ENCODE results near the gene NSMCE3.

- no peak for TF ChIP-seq MAX (IDR thresholded peaks at IDR 0.05)
- no peak for TF ChIP-seq CTCF (IDR thresholded peaks at IDR 0.05; ENCODE audit: low read depth, low read length, missing input control)
- TF ChIP-seq REST (IDR thresholded peaks at IDR 0.05), result no peak
Measured at GRCh38 chr15:29263289-29263688, 6.3 kb downstream of the NSMCE3 start.
